ENCODE measurements around the gene XAF1.

GRCh38 chr17:6772016-6772415, 16.2 kb downstream of the XAF1 start:
- TF ChIP-seq EZH2 (IDR thresholded peaks at IDR 0.05; ENCODE audit: borderline replicate concordance, low read length), result no peak
- TF ChIP-seq, protein P1, sequence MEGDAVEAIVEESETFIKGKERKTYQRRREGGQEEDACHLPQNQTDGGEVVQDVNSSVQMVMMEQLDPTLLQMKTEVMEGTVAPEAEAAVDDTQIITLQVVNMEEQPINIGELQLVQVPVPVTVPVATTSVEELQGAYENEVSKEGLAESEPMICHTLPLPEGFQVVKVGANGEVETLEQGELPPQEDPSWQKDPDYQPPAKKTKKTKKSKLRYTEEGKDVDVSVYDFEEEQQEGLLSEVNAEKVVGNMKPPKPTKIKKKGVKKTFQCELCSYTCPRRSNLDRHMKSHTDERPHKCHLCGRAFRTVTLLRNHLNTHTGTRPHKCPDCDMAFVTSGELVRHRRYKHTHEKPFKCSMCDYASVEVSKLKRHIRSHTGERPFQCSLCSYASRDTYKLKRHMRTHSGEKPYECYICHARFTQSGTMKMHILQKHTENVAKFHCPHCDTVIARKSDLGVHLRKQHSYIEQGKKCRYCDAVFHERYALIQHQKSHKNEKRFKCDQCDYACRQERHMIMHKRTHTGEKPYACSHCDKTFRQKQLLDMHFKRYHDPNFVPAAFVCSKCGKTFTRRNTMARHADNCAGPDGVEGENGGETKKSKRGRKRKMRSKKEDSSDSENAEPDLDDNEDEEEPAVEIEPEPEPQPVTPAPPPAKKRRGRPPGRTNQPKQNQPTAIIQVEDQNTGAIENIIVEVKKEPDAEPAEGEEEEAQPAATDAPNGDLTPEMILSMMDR (IDR thresholded peaks at IDR 0.05; ENCODE audit: low read length), result no peak

All from OCI-LY1 (cell line).